KMS-11 (cell line): ENCODE results near the gene PRDM16.

Experiments used
- H2AFZ ChIP-seq: fragments of 200-600 bp; sonication (generic); 2 replicates; pipeline ENCODE4 v1.6.1; 2016; ENCODE audit warnings: antibody characterized with exemption, mixed run types, low read depth
- H3K27ac ChIP-seq: fragments of 200-600 bp; sonication (generic); 2 replicates; pipeline ENCODE4 v1.6.1; 2016; ENCODE audit warnings: mild to moderate bottlenecking, mixed run types
- H3K27me3 ChIP-seq: fragments of 200-600 bp; sonication (generic); 2 replicates; pipeline ENCODE4 v1.6.1; 2017; ENCODE audit warnings: mild to moderate bottlenecking, low read depth, mixed run types, moderate library complexity; ENCODE audit not compliant: insufficient read depth
- H3K36me3 ChIP-seq: fragments of 200-600 bp; sonication (generic); 2 replicates; pipeline ENCODE4 v1.6.1; 2017; ENCODE audit warnings: mild to moderate bottlenecking, mixed run types; ENCODE audit not compliant: insufficient read depth
- H3K4me1 ChIP-seq: fragments of 200-600 bp; sonication (generic); 2 replicates; pipeline ENCODE4 v1.6.1; 2016; ENCODE audit warnings: mild to moderate bottlenecking, low read depth, mixed run types; ENCODE audit not compliant: poor library complexity, severe bottlenecking
- H3K4me2 ChIP-seq: fragments of 200-600 bp; sonication (generic); 2 replicates; pipeline ENCODE4 v1.7.0; 2016; ENCODE audit warnings: mild to moderate bottlenecking, mixed run types
- H3K4me3 ChIP-seq: fragments of 200-600 bp; sonication (generic); IDR thresholded peaks from 2 replicates; pipeline ENCODE4 v1.6.1; 2017; ENCODE audit warnings: low read depth, low read length, mixed read lengths; ENCODE audit not compliant: insufficient read depth
- H3K79me2 ChIP-seq: fragments of 200-600 bp; sonication (generic); 2 replicates; pipeline ENCODE4 v1.6.1; 2016; ENCODE audit warnings: low read depth, mixed run types; ENCODE audit not compliant: insufficient read depth
- H3K9ac ChIP-seq: fragments of 200-600 bp; sonication (generic); 2 replicates; pipeline ENCODE4 v1.6.1; 2016; ENCODE audit warnings: mild to moderate bottlenecking, mixed run types
- H4K20me1 ChIP-seq: fragments of 200-600 bp; sonication (generic); 2 replicates; pipeline ENCODE4 v1.6.1; 2016; ENCODE audit warnings: mild to moderate bottlenecking, mixed run types; ENCODE audit not compliant: insufficient read depth
- TF ChIP-seq, protein P1 (sequence below): fragments of 200-600 bp; sonication (generic); conservative IDR thresholded peaks from 2 replicates; pipeline ENCODE4 v1.6.1; 2017; ENCODE audit warnings: low read depth, mild to moderate bottlenecking, antibody characterized with exemption, low read length, moderate library complexity, mixed read lengths

PRDM16 gene

DNA sequence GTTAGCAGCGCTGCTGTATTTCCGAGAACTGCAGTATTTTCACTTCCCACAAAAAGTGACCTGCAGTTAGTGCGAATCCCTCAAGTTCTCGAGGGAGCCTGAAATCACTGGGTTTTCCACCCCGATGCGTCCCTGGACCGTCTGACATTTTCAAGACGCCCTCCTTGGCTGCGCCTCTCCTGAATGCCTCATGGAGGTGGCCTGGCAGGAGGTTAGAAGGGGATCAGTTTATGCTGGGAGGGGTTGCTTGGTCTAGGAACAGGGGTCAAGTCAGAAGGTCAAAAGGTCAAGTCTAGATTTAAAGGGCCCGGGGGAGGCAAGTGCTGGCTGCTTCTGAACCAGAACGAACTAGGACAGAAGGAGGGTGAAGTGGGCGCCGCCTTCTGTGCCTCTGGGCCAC, 176.8 kb downstream of the PRDM16 start:
- Histone ChIP-seq H3K4me2 (no peak overlapping the region), H2AFZ (no peak overlapping the region), H3K27me3 (peaks cover 92% of the 10 kb centered on the region), H3K9ac (no peak overlapping the region), H4K20me1 (no peaks in the 10 kb centered on the region), H3K79me2 (no peaks in the 10 kb centered on the region), H3K27ac (no peak overlapping the region), H3K36me3 (no peaks in the 10 kb centered on the region), H3K4me1 (no peaks in the 10 kb centered on the region), H3K4me3 (no peak overlapping the region)
- TF ChIP-seq, protein P1, sequence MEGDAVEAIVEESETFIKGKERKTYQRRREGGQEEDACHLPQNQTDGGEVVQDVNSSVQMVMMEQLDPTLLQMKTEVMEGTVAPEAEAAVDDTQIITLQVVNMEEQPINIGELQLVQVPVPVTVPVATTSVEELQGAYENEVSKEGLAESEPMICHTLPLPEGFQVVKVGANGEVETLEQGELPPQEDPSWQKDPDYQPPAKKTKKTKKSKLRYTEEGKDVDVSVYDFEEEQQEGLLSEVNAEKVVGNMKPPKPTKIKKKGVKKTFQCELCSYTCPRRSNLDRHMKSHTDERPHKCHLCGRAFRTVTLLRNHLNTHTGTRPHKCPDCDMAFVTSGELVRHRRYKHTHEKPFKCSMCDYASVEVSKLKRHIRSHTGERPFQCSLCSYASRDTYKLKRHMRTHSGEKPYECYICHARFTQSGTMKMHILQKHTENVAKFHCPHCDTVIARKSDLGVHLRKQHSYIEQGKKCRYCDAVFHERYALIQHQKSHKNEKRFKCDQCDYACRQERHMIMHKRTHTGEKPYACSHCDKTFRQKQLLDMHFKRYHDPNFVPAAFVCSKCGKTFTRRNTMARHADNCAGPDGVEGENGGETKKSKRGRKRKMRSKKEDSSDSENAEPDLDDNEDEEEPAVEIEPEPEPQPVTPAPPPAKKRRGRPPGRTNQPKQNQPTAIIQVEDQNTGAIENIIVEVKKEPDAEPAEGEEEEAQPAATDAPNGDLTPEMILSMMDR: no peak

DNA sequence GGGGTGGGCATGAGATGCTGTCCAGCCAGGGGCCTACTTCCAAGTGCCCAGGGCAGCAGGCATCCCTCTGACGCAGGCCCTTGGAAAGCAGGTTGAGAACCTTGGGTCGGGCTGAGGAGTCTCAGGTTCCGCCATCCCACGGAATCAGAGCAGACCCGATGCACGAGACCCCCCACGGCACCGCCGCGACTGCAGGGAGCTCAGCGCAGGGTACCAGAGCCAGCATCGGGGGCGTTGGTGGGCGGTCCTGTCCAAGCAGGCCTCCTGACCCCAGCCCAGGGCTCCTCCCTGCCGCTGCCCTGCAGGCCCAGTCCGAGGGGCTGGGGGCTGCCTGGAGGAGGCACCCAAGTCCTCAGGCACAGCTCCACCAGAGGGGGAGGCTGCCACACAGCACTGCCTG, 177.2 kb downstream of the PRDM16 start:
- Histone ChIP-seq H3K9ac (no peak overlapping the region), H3K27me3 (peaks cover 89% of the 10 kb centered on the region), H3K79me2 (no peaks in the 10 kb centered on the region), H3K36me3 (no peaks in the 10 kb centered on the region), H3K4me3 (no peak overlapping the region), H3K4me1 (no peaks in the 10 kb centered on the region), H3K4me2 (no peak overlapping the region), H2AFZ (no peak overlapping the region), H4K20me1 (no peaks in the 10 kb centered on the region), H3K27ac (no peak overlapping the region)
- TF ChIP-seq, protein P1: no peak

DNA sequence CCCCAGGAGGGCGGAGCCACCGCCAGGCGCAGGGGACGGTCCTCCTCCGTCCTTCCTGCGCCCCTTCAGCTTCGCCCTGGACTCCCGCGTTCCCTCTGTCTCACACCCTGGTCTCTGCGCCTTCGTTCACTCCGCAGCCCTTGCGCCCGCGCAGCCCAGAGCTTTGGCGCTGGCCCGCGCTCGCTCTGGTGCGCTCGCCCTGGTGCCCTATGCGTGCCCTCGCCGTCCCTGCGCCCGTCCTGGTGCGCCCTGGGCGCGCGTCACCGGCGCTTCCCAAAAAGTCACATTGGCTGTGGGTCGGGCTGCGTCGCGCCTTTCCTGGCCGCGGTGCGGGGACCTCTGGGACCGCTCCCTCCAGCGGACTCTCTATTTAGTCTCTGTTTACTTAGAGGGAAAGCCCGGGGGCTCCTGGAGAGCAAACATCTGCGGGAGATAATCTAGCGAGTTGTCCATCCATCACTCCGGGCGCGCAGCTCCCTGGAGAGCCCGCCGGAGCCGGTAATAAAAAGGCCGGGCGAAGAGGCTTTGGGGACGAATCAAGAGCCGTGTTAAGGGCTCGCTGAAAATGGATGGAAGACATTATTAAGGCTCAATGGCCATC, 178.6 kb downstream of the PRDM16 start:
- H3K9ac ChIP-seq: no peak overlapping the region
- TF ChIP-seq, protein P1: no peak
- H3K4me2 ChIP-seq: no peak overlapping the region
- H4K20me1 ChIP-seq: no peaks in the 10 kb centered on the region
- H3K4me1 ChIP-seq: no peaks in the 10 kb centered on the region
- no peak overlapping the region for H3K4me3 ChIP-seq
- H2AFZ ChIP-seq: no peak overlapping the region
- H3K27ac ChIP-seq: no peak overlapping the region
- no peaks in the 10 kb centered on the region for H3K79me2 ChIP-seq
- H3K27me3 ChIP-seq: peaks cover 78% of the 10 kb centered on the region
- no peaks in the 10 kb centered on the region for H3K36me3 ChIP-seq

DNA sequence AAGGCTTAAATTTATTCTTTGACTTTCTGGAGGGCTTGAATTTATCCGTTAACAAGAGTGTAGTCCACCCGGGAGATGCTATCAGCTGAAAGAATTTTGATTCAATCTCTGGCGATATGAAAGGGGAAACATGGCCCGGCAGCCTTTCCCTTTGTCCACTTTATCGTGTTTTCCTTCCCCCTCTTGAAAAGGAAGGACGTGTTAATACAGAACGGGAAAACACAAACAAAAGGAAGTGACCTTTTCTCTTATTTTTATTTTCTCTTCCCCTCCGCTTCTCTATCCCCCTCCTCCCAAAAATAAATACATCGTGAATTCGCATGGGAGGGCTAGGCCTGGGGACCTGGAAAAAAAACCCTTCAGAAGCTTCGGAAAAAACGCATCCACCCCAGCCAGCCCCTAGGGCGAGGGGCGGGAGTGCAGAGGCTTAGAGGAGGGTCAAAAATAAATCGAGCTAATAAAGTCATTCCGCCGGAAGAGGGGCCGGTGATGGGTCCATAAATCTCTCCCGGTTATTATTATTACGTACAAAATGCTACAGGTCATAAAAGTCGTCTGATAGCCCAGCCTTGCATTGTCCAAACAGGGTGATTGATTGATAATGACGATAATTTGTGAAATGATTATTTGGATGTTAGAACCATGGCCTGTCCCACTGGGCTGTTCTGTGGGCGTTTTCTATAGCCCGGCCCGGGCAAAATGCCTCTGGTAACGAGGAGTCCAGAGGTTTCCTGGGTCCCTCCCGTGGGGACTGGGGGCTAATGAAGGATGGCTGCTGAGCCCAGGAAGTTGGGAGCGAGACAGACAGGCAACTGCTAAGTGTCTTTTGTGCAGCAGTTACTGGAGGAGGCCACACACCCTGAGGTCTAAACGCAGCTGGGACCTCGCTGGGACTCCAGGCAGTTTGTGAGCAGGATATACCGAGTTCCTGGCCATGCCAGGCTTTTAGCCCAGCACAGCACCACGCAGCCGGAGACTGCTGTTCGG, 179.4 kb downstream of the PRDM16 start:
- Histone ChIP-seq H3K4me3 (no peak overlapping the region), H3K9ac (no peak overlapping the region), H3K79me2 (no peaks in the 10 kb centered on the region), H3K4me2 (no peak overlapping the region), H3K27ac (no peak overlapping the region), H2AFZ (no peak overlapping the region), H3K4me1 (no peaks in the 10 kb centered on the region), H3K36me3 (no peaks in the 10 kb centered on the region), H4K20me1 (no peaks in the 10 kb centered on the region), H3K27me3 (peaks cover 71% of the 10 kb centered on the region)
- TF ChIP-seq, protein P1: no peak
